RWPE1 (cell line): ENCODE results near the gene C1QTNF9.
"Not testable (repeated sequence)": the region's sequence is repeated elsewhere in the genome, so short reads cannot be mapped to it uniquely, and the experiment has no call there.

Experiments used
- CTCF ChIA-PET: fragments of 350-600 bp; sonication (Branson Sonifier 250); formaldehyde crosslinking; extraction: SDS; loops from one replicate; lab custom pipeline; 2021; lab: Yijun Ruan, JAX
- POLR2A ChIA-PET: fragments of 400-600 bp; formaldehyde crosslinking; extraction: SDS; loops from one replicate; lab custom pipeline; 2020; ENCODE audit warnings: antibody characterized with exemption; ENCODE audit not compliant: low non-redundant PET; lab: Yijun Ruan, JAX
- DNase-seq: peaks from one replicate; pipeline ENCODE4 v3.0.0; 2012; ENCODE audit warnings: low spot score
- H3K27ac ChIP-seq: fragments of 450-650 bp; 2 replicates; pipeline ENCODE4 v1.5.1; 2017
- CTCF ChIP-seq: fragments of 450-650 bp; conservative IDR thresholded peaks from 2 replicates; pipeline ENCODE4 v1.5.1; 2017; ENCODE audit warnings: low read depth, mild to moderate bottlenecking

Gene C1QTNF9

GRCh38 chr13:24338721-24339120 is 29.3 kb downstream of the C1QTNF9 start:
- no peak overlapping the region for H3K27ac ChIP-seq
- CTCF ChIA-PET = no interaction called here
- POLR2A ChIA-PET = no interaction called here
- DNase-seq = no peak
- no peak for TF ChIP-seq CTCF

GRCh38 chr13:24339937-24340607 is 30.7 kb downstream of the C1QTNF9 start:
- no peak for TF ChIP-seq CTCF
- H3K27ac ChIP-seq = no peak overlapping the region
- ChIA-PET POLR2A (no interaction called here), CTCF (interaction anchor here (0.6 kb wide), 1 partner anchor 172 kb away, joined by 3 read pairs; the partner anchor contains the start of gene PARP4)
- no peak for DNase-seq

GRCh38 chr13:24340608-24340955 is 31.2 kb downstream of the C1QTNF9 start:
- ChIA-PET CTCF (interaction anchor here (0.6 kb wide), 1 partner anchor 172 kb away, joined by 3 read pairs; the partner anchor contains the start of gene PARP4), POLR2A (no interaction called here)

GRCh38 chr13:24341439-24341838 is 32.1 kb downstream of the C1QTNF9 start:
- DNase-seq = no peak
- no peak overlapping the region for H3K27ac ChIP-seq
- POLR2A ChIA-PET = no interaction called here
- CTCF ChIA-PET = no interaction called here
- no peak for TF ChIP-seq CTCF

More at GRCh38 chr13:24340608-24340955, 31.2 kb downstream of the C1QTNF9 start:
- no peak for DNase-seq
- no peak for TF ChIP-seq CTCF
- no peak overlapping the region for H3K27ac ChIP-seq

- CTCF ChIA-PET = no interaction called here
- no peak for TF ChIP-seq CTCF
- H3K27ac ChIP-seq = no peak overlapping the region
- no peak for DNase-seq
- POLR2A ChIA-PET = no interaction called here
These were observed 39.0 kb downstream of the C1QTNF9 start for GRCh38 chr13:24348385-24348784.

GRCh38 chr13:24348797-24349515 is 39.6 kb downstream of the C1QTNF9 start:
- no peak for TF ChIP-seq CTCF
- ChIA-PET CTCF (interaction anchor here (0.6 to 0.7 kb wide), 2 partner anchors 323 to 637 kb away, joined by 4 to 5 read pairs; no protein-coding TSS in a partner anchor), POLR2A (no interaction called here)
- DNase-seq = no peak
- H3K27ac ChIP-seq = no peak overlapping the region

- POLR2A ChIA-PET, DNase-seq: not testable (repeated sequence)
These were observed 40.6 kb downstream of the C1QTNF9 start for GRCh38 chr13:24349778-24350664.

More at GRCh38 chr13:24349778-24350664, 40.6 kb downstream of the C1QTNF9 start:
- H3K27ac ChIP-seq = not testable (repeated sequence)
- CTCF ChIA-PET = interaction anchor here (0.6 to 0.7 kb wide), 2 partner anchors 170 to 636 kb away, joined by 4 read pairs; no protein-coding TSS in a partner anchor
